ENCODE data around the gene LY6G6F. TPM values are rescaled to one million over a fixed set of nuclear protein-coding genes. Genes with fewer than 3 reads are reported as not detected.

Gene LY6G6F
- total and polyA plus RNA-seq, 2 of the 13 experiments (the other 11 are each of a cell fraction or from before 2014, with no cell fraction given), result not detected

GRCh38 chr6:31687860-31688693 is 18.6 kb upstream of the LY6G6F start:
- Histone ChIP-seq H3K9ac (ENCODE audit: insufficient read depth, low read depth, low read length) (no peak overlapping the region), H4K20me1 (ENCODE audit: insufficient read depth, low read length) (no peaks in the 10 kb centered on the region), H3K27me3 (ENCODE audit: control insufficient read depth in 1 of 2, insufficient read depth in 2 of 2, low read length in 2 of 2) (no peaks in the 10 kb centered on the region), H3K79me2 (ENCODE audit: insufficient read depth, low read length) (no peaks in the 10 kb centered on the region), H3K9me3 (ENCODE audit: low read length) (no peaks in the 10 kb centered on the region), H3K4me1 (ENCODE audit: insufficient read depth, low read length) (peaks cover 21% of the 10 kb centered on the region), H3K4me3 (replicated peaks in 1 of 3; ENCODE audit: insufficient read depth in 1 of 3, low read depth in 2 of 3, low read length in 3 of 3) (no peak overlapping the region), H3K27ac (ENCODE audit: extremely low read length, insufficient read depth, low read length) (no peak overlapping the region), H3K4me2 (ENCODE audit: low read depth, low read length) (no peak overlapping the region), H2AFZ (ENCODE audit: low read length) (no peak overlapping the region), H3K36me3 (replicated peaks in 1 of 2; ENCODE audit: control insufficient read depth in 1 of 2, insufficient read depth in 2 of 2, low read length in 2 of 2) (peaks cover 46 to 54% of the 10 kb centered on the region in 2 experiments)
- in situ Hi-C loops (cut with HindIII; ENCODE audit: extremely low pct_ligation_motif_present, low pct_unique_long_range_greater_than_20kb) (no loop called here), intact Hi-C loops (cut with micrococcal nuclease; ENCODE audit: unreplicated experiment) (no loop called here)
- TF ChIP-seq ZNF276 (CRISPR knock-in tag; IDR thresholded peaks at IDR 0.05; ENCODE audit: low read depth), result no peak
- no peak for TF ChIP-seq NR2C2 (CRISPR knock-in tag; IDR thresholded peaks at IDR 0.05; ENCODE audit: borderline replicate concordance)
- no peak for TF ChIP-seq RNF2 (conservative IDR thresholded peaks at IDR 0.05; ENCODE audit: low read depth)
- no peak for TF ChIP-seq REPIN1 (CRISPR knock-in tag; IDR thresholded peaks at IDR 0.05; ENCODE audit: borderline replicate concordance, low read depth)
- TF ChIP-seq ZNF652 (CRISPR knock-in tag; IDR thresholded peaks at IDR 0.05; ENCODE audit: borderline replicate concordance, low read depth), result peak; percentile 76
- TF ChIP-seq BRF2 (CRISPR knock-in tag; IDR thresholded peaks at IDR 0.05), result no peak
- FAIRE-seq (no peak), DNase-seq (ENCODE audit: low spot score) (no peak), ATAC-seq (no peak)
- no TSS peak for BruUV-seq (replicated peaks)
- 94% methylated on average over 13 of the region's 14 CpGs for WGBS (ENCODE audit: low lambda C conversion rate)
- CTCF ChIA-PET (ENCODE audit: low intra/inter-chr PET ratio, low total read pairs), result no interaction called here
- POLR2A ChIA-PET, result no interaction called here
